Activated CD4-positive, CD25-positive, alpha-beta regulatory T cell treated with anti-CD3 and anti-CD28 coated beads, Interleukin-2, amount 50 U/mL, for 24 hours (primary cell): ENCODE measurements around the gene CD28.
"Not testable (repeated sequence)": the region's sequence is repeated elsewhere in the genome, so short reads cannot be mapped to it uniquely, and the experiment has no call there.

Experiments
- ATAC-seq, 2 donors: fragments of 150-1000 bp; cut with Tn5 transposase; one replicate each; pipeline ENCODE4 v1.10.0; 2021; ENCODE audit warnings: mild to moderate bottlenecking in 1 of 2, moderate library complexity in 1 of 2

CD28 gene

GRCh38 chr2:203687165-203687564 lies 19.3 kb upstream of the CD28 start:
- no peak for ATAC-seq

- no peak for ATAC-seq
Measured at GRCh38 chr2:203688798-203689197, 17.6 kb upstream of the CD28 start.

- ATAC-seq, result no peak
Measured at GRCh38 chr2:203689426-203690116, 16.9 kb upstream of the CD28 start.

GRCh38 chr2:203690117-203690431 lies 16.4 kb upstream of the CD28 start:
- no peak for ATAC-seq

GRCh38 chr2:203690441-203691047 lies 15.9 kb upstream of the CD28 start:
- ATAC-seq, result peak in 1 of 2 donors; percentile 17

GRCh38 chr2:203691149-203691548 lies 15.3 kb upstream of the CD28 start:
- ATAC-seq, result no peak

- no peak for ATAC-seq
Measured at GRCh38 chr2:203692031-203692710, 14.3 kb upstream of the CD28 start.

- peak in 1 of 2 donors; percentile 55 for ATAC-seq
Measured at GRCh38 chr2:203693242-203693879, 13.1 kb upstream of the CD28 start.

GRCh38 chr2:203694191-203694590 lies 12.2 kb upstream of the CD28 start:
- no peak for ATAC-seq

- ATAC-seq, result no peak
Measured at GRCh38 chr2:203697190-203697589, 9.2 kb upstream of the CD28 start.

- ATAC-seq, result not testable (repeated sequence)
Measured at GRCh38 chr2:203697763-203698162, 8.7 kb upstream of the CD28 start.

GRCh38 chr2:203698410-203698809 lies 8.0 kb upstream of the CD28 start:
- ATAC-seq, result not testable (repeated sequence)

GRCh38 chr2:203704430-203704829 lies 2.0 kb upstream of the CD28 start:
- no peak for ATAC-seq

GRCh38 chr2:203705178-203705577 lies 1.3 kb upstream of the CD28 start:
- peak; percentile 17 to 26 for ATAC-seq

- ATAC-seq, result no peak
Measured at GRCh38 chr2:203707530-203707929, 1.1 kb downstream of the CD28 start.

GRCh38 chr2:203708846-203709396 lies 2.5 kb downstream of the CD28 start:
- ATAC-seq, result no peak

GRCh38 chr2:203709416-203710040 lies 3.1 kb downstream of the CD28 start:
- no peak for ATAC-seq

GRCh38 chr2:203710226-203710625 lies 3.8 kb downstream of the CD28 start:
- peak in 1 of 2 donors; percentile 5 for ATAC-seq

GRCh38 chr2:203710952-203711351 lies 4.5 kb downstream of the CD28 start:
- ATAC-seq, result peak; percentile 0

GRCh38 chr2:203711399-203711798 lies 5.0 kb downstream of the CD28 start:
- ATAC-seq, result peak; percentile 81 to 83

GRCh38 chr2:203713381-203713780 lies 6.9 kb downstream of the CD28 start:
- no peak for ATAC-seq

GRCh38 chr2:203714112-203714511 lies 7.7 kb downstream of the CD28 start:
- ATAC-seq, result no peak

- no peak for ATAC-seq
Measured at GRCh38 chr2:203715744-203716143, 9.3 kb downstream of the CD28 start.
